ENCODE measurements around the gene TPK1. TPM values are rescaled to one million over a fixed set of nuclear protein-coding genes. Genes with fewer than 3 reads are reported as not detected.

TPK1 gene
- total and polyA plus RNA-seq, 2 of the 8 experiments (the other 6 are each of a cell fraction or from before 2014, with no cell fraction given): 1.9 to 2.7 TPM

GRCh38 chr7:144671429-144671828 is 164.4 kb downstream of the TPK1 start:
- POLR2A ChIA-PET (ENCODE audit: partially characterized antibody): no interaction called here
- H2AFZ ChIP-seq (ENCODE audit: low read length): no peak overlapping the region
- TF ChIP-seq POLR2A (IDR thresholded peaks at IDR 0.05; ENCODE audit: control extremely low read depth in 1 of 2, low read depth in 2 of 2, low read length in 2 of 2) (no peak), MAFK (IDR thresholded peaks at IDR 0.05; ENCODE audit: low read depth, low read length) (no peak), CBX5 (IDR thresholded peaks at IDR 0.05; ENCODE audit: low read depth, low read length) (no peak), MAX (IDR thresholded peaks at IDR 0.05) (no peak), PHF8 (conservative IDR thresholded peaks at IDR 0.05; ENCODE audit: low read depth, low read length) (no peak), TEAD4 (IDR thresholded peaks at IDR 0.05; ENCODE audit: low read depth, low read length) (no peak), NANOG (IDR thresholded peaks at IDR 0.05; ENCODE audit: insufficient read depth, low read depth, low read length, poor library complexity, severe bottlenecking) (no peak), POU5F1 (IDR thresholded peaks at IDR 0.05; ENCODE audit: low read depth, low read length) (no peak), CHD2 (IDR thresholded peaks at IDR 0.05; ENCODE audit: low read length) (no peak), TCF12 (IDR thresholded peaks at IDR 0.05; ENCODE audit: low read depth, low read length) (no peak), SUZ12 (IDR thresholded peaks at IDR 0.05; ENCODE audit: low read length) (no peak), GABPA (IDR thresholded peaks at IDR 0.05; ENCODE audit: borderline replicate concordance, insufficient read depth, low read length) (no peak), SRF (IDR thresholded peaks at IDR 0.05; ENCODE audit: low read depth, low read length) (no peak)

More at GRCh38 chr7:144671429-144671828, 164.4 kb downstream of the TPK1 start:
- no peak overlapping the region for H4K91ac ChIP-seq (replicated peaks; ENCODE audit: insufficient read length, low read length)
- DNase-seq (ENCODE audit: low read depth in 1 of 2, low spot score in 2 of 2) (no peak), FAIRE-seq (no peak)
- H3K27ac ChIP-seq (ENCODE audit: low read depth, low read length): no peak overlapping the region
- H3K14ac ChIP-seq (ENCODE audit: insufficient read length): no peak overlapping the region
- H4K5ac ChIP-seq (ENCODE audit: insufficient read length, low read depth, low read length): no peak overlapping the region
- H2BK15ac ChIP-seq (ENCODE audit: low read length): no peak overlapping the region
- H2BK12ac ChIP-seq (ENCODE audit: low read depth, low read length): no peak overlapping the region
- WGBS, 2 experiments (ENCODE audit: extremely low coverage in 1 of 2, insufficient coverage in 1 of 2, insufficient read length in 1 of 2, insufficient replicate concordance in 2 of 2, low coverage in 1 of 2, low lambda C conversion rate in 2 of 2, missing lambda C conversion rate in 1 of 2): 94% methylated on average over 4 of the region's 4 CpGs; no CpG with 5 or more reads in 1 of the 2 experiments
- H4K8ac ChIP-seq (ENCODE audit: extremely low read depth, insufficient read depth, low read length): no peak overlapping the region
- no peaks in the 10 kb centered on the region for H3K9me3 ChIP-seq (ENCODE audit: insufficient read depth in 2 of 2, low read depth in 1 of 2, low read length in 1 of 2)
- no peak overlapping the region for H2BK120ac ChIP-seq (replicated peaks; ENCODE audit: low read depth, low read length)
- H3K36me3 ChIP-seq (ENCODE audit: control insufficient read depth in 2 of 4, insufficient read depth in 4 of 4, low read length in 3 of 4): no peaks in the 10 kb centered on the region
- no peak overlapping the region for H3K4me2 ChIP-seq (ENCODE audit: insufficient read depth in 1 of 2, low read depth in 2 of 2, low read length in 2 of 2)
- H3K56ac ChIP-seq (replicated peaks; ENCODE audit: insufficient read length, low read depth, low read length): no peak overlapping the region
- H4K20me1 ChIP-seq (replicated peaks in 1 of 2; ENCODE audit: control insufficient read depth in 1 of 2, insufficient read depth in 2 of 2, low read length in 2 of 2): no peaks in the 10 kb centered on the region
- H3K4me3 ChIP-seq (ENCODE audit: extremely low read depth in 1 of 4, insufficient read depth in 2 of 4, low read depth in 3 of 4, low read length in 4 of 4): no peak overlapping the region
- peaks cover 0 to 6% (median 4%) of the 10 kb centered on the region in 4 experiments; a peak in 4 of 7 replicates for H3K4me1 ChIP-seq (replicated peaks in 1 of 4; ENCODE audit: control insufficient read depth in 3 of 4, insufficient read depth in 4 of 4, low read length in 3 of 4)
- no peak overlapping the region for H3K18ac ChIP-seq (ENCODE audit: extremely low read depth, low read length)
- H3K27me3 ChIP-seq (replicated peaks in 1 of 4; ENCODE audit: control insufficient read depth in 3 of 4, extremely low read depth in 1 of 4, insufficient read depth in 3 of 4, low read length in 3 of 4): no peaks in the 10 kb centered on the region
- H3K9ac ChIP-seq (replicated peaks in 1 of 4; ENCODE audit: extremely low read depth in 1 of 4, low read depth in 3 of 4, low read length in 3 of 4): no peak overlapping the region
- peaks cover under 1% of the 10 kb centered on the region; the same call in 1 of the 2 replicates for H3K23me2 ChIP-seq (ENCODE audit: low read depth, low read length)
- H2BK20ac ChIP-seq (ENCODE audit: low read length): peak overlapping the region; percentile 15; the same call in 1 of the 2 replicates
- no peaks in the 10 kb centered on the region for H3K79me1 ChIP-seq (ENCODE audit: low read depth, low read length)
- no peaks in the 10 kb centered on the region for H3K79me2 ChIP-seq (ENCODE audit: control insufficient read depth in 1 of 2, insufficient read depth in 2 of 2, low read length in 2 of 2)
- H3K4ac ChIP-seq (replicated peaks; ENCODE audit: insufficient read length, low read depth, low read length): no peak overlapping the region
- no peak overlapping the region for H2AK5ac ChIP-seq (ENCODE audit: low read depth, low read length)
- H2BK5ac ChIP-seq (ENCODE audit: low read depth, low read length): no peak overlapping the region
- no peak overlapping the region for H3K23ac ChIP-seq (ENCODE audit: insufficient read length)
- CTCF ChIA-PET (ENCODE audit: partially characterized antibody): no interaction called here

Measured in H1 (cell line).